ENCODE results near the gene ALOX15.

The ALOX15 gene

GRCh38 chr17:4583782-4584100, 57.7 kb downstream of the ALOX15 start:
- TF ChIP-seq FOXP2 (optimal IDR thresholded peaks at IDR 0.05; ENCODE audit: borderline replicate concordance, extremely low read depth, extremely low read length, insufficient read depth) (no peak), TAF1 (IDR thresholded peaks at IDR 0.05; ENCODE audit: borderline replicate concordance, insufficient read depth, low read length) (no peak), SIN3A (IDR thresholded peaks at IDR 0.05; ENCODE audit: borderline replicate concordance, insufficient read depth, low read length) (no peak), POLR2AphosphoS5 (IDR thresholded peaks at IDR 0.05; ENCODE audit: low read depth, low read length) (no peak), REST (IDR thresholded peaks at IDR 0.05; ENCODE audit: insufficient read depth in 1 of 2, low read depth in 2 of 2, low read length in 2 of 2) (no peak)

GRCh38 chr17:4583206-4583605, 58.3 kb downstream of the ALOX15 start:
- TF ChIP-seq FOXP2 (optimal IDR thresholded peaks at IDR 0.05; ENCODE audit: borderline replicate concordance, extremely low read depth, extremely low read length, insufficient read depth) = no peak
- TF ChIP-seq SIN3A (IDR thresholded peaks at IDR 0.05; ENCODE audit: borderline replicate concordance, insufficient read depth, low read length) = no peak
- no peak for TF ChIP-seq POLR2AphosphoS5 (IDR thresholded peaks at IDR 0.05; ENCODE audit: low read depth, low read length)
- no peak for TF ChIP-seq REST (IDR thresholded peaks at IDR 0.05; ENCODE audit: insufficient read depth in 1 of 2, low read depth in 2 of 2, low read length in 2 of 2)
- no peak for TF ChIP-seq TAF1 (IDR thresholded peaks at IDR 0.05; ENCODE audit: borderline replicate concordance, insufficient read depth, low read length)

- TF ChIP-seq FOXP2 (optimal IDR thresholded peaks at IDR 0.05; ENCODE audit: borderline replicate concordance, extremely low read depth, extremely low read length, insufficient read depth) (no peak), REST (IDR thresholded peaks at IDR 0.05; ENCODE audit: insufficient read depth in 1 of 2, low read depth in 2 of 2, low read length in 2 of 2) (no peak), SIN3A (IDR thresholded peaks at IDR 0.05; ENCODE audit: borderline replicate concordance, insufficient read depth, low read length) (no peak), TAF1 (IDR thresholded peaks at IDR 0.05; ENCODE audit: borderline replicate concordance, insufficient read depth, low read length) (no peak), POLR2AphosphoS5 (IDR thresholded peaks at IDR 0.05; ENCODE audit: low read depth, low read length) (no peak)
These were observed 58.8 kb downstream of the ALOX15 start for GRCh38 chr17:4582691-4583090.

- no peak for TF ChIP-seq TAF1 (IDR thresholded peaks at IDR 0.05; ENCODE audit: borderline replicate concordance, insufficient read depth, low read length)
- TF ChIP-seq POLR2AphosphoS5 (IDR thresholded peaks at IDR 0.05; ENCODE audit: low read depth, low read length) = no peak
- no peak for TF ChIP-seq FOXP2 (optimal IDR thresholded peaks at IDR 0.05; ENCODE audit: borderline replicate concordance, extremely low read depth, extremely low read length, insufficient read depth)
- TF ChIP-seq REST (IDR thresholded peaks at IDR 0.05; ENCODE audit: insufficient read depth in 1 of 2, low read depth in 2 of 2, low read length in 2 of 2) = no peak
- TF ChIP-seq SIN3A (IDR thresholded peaks at IDR 0.05; ENCODE audit: borderline replicate concordance, insufficient read depth, low read length) = no peak
These were observed 59.4 kb downstream of the ALOX15 start for GRCh38 chr17:4582101-4582501.
